ENCODE data around the gene APBA2. TPM values are rescaled to one million over a fixed set of nuclear protein-coding genes. Genes with fewer than 3 reads are reported as not detected.

Gene APBA2
- total RNA-seq, 4 donors from 2014 or later = 7.7 to 14.4 (median 11.6) TPM

- no peak for DNase-seq
- WGBS, 2 donors = 94% methylated on average over 10 of the region's 10 CpGs
- no peaks in the 10 kb centered on the region for H3K36me3 ChIP-seq
- no peak for TF ChIP-seq CTCF (IDR thresholded peaks at IDR 0.05)
- no peak for TF ChIP-seq POLR2A (IDR thresholded peaks at IDR 0.05)
- intact Hi-C loops (cut with DNase I) = no loop called here
- H3K4me1 ChIP-seq = no peaks in the 10 kb centered on the region
- no peaks in the 10 kb centered on the region for H3K27me3 ChIP-seq
- no peaks in the 10 kb centered on the region for H3K9me3 ChIP-seq
- no peak overlapping the region for H3K27ac ChIP-seq
- H3K4me3 ChIP-seq (replicated peaks in 1 of 3) = no peak overlapping the region
Measured at GRCh38 chr15:29129221-29129620, 243.4 kb downstream of the APBA2 start.

GRCh38 chr15:29129926-29130325 lies 244.2 kb downstream of the APBA2 start:
- Histone ChIP-seq H3K36me3 (no peaks in the 10 kb centered on the region), H3K9me3 (no peaks in the 10 kb centered on the region), H3K4me1 (no peaks in the 10 kb centered on the region), H3K27me3 (no peaks in the 10 kb centered on the region), H3K27ac (no peak overlapping the region), H3K4me3 (replicated peaks in 1 of 3) (no peak overlapping the region)
- DNase-seq = no peak
- intact Hi-C loops (cut with DNase I) = no loop called here
- no peak for TF ChIP-seq CTCF (IDR thresholded peaks at IDR 0.05)
- no peak for TF ChIP-seq POLR2A (IDR thresholded peaks at IDR 0.05)
- 72 to 83% methylated on average over 11 of the region's 11 CpGs for WGBS, 2 donors

GRCh38 chr15:29130476-29130875 lies 244.7 kb downstream of the APBA2 start:
- 67 to 72% methylated on average over 6 of the region's 6 CpGs for WGBS, 2 donors
- no peaks in the 10 kb centered on the region for H3K36me3 ChIP-seq
- intact Hi-C loops (cut with DNase I) = no loop called here
- no peaks in the 10 kb centered on the region for H3K4me1 ChIP-seq
- TF ChIP-seq POLR2A (IDR thresholded peaks at IDR 0.05) (no peak), CTCF (IDR thresholded peaks at IDR 0.05) (no peak)
- no peak overlapping the region for H3K27ac ChIP-seq
- DNase-seq = no peak
- no peaks in the 10 kb centered on the region for H3K27me3 ChIP-seq
- no peak overlapping the region for H3K4me3 ChIP-seq (replicated peaks in 1 of 3)
- H3K9me3 ChIP-seq = no peaks in the 10 kb centered on the region

- Histone ChIP-seq H3K4me1 (no peaks in the 10 kb centered on the region), H3K4me3 (replicated peaks in 1 of 3) (no peak overlapping the region), H3K9me3 (no peaks in the 10 kb centered on the region), H3K36me3 (no peaks in the 10 kb centered on the region), H3K27ac (no peak overlapping the region), H3K27me3 (no peaks in the 10 kb centered on the region)
- intact Hi-C loops (cut with DNase I) = no loop called here
- 72 to 76% methylated on average over 14 to 16 of the region's 19 CpGs for WGBS, 2 donors
- no peak for TF ChIP-seq CTCF (IDR thresholded peaks at IDR 0.05)
- no peak for TF ChIP-seq POLR2A (IDR thresholded peaks at IDR 0.05)
- no peak for DNase-seq
Measured at GRCh38 chr15:29130951-29131839, 245.4 kb downstream of the APBA2 start.

GRCh38 chr15:29131840-29132420 lies 246.2 kb downstream of the APBA2 start:
- DNase-seq = no peak
- intact Hi-C loops (cut with DNase I) = no loop called here
- WGBS, 2 donors = 67 to 70% methylated on average over 16 to 23 of the region's 23 CpGs

More at GRCh38 chr15:29131840-29132420, 246.2 kb downstream of the APBA2 start:
- TF ChIP-seq POLR2A (IDR thresholded peaks at IDR 0.05) = no peak
- H3K4me3 ChIP-seq (replicated peaks in 1 of 3) = no peak overlapping the region
- no peak overlapping the region for H3K27ac ChIP-seq
- H3K9me3 ChIP-seq = no peaks in the 10 kb centered on the region
- no peaks in the 10 kb centered on the region for H3K4me1 ChIP-seq
- no peaks in the 10 kb centered on the region for H3K36me3 ChIP-seq
- no peaks in the 10 kb centered on the region for H3K27me3 ChIP-seq
